ENCODE results near the gene DAW1.

Gene DAW1, protein sequence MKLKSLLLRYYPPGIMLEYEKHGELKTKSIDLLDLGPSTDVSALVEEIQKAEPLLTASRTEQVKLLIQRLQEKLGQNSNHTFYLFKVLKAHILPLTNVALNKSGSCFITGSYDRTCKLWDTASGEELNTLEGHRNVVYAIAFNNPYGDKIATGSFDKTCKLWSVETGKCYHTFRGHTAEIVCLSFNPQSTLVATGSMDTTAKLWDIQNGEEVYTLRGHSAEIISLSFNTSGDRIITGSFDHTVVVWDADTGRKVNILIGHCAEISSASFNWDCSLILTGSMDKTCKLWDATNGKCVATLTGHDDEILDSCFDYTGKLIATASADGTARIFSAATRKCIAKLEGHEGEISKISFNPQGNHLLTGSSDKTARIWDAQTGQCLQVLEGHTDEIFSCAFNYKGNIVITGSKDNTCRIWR

DNA sequence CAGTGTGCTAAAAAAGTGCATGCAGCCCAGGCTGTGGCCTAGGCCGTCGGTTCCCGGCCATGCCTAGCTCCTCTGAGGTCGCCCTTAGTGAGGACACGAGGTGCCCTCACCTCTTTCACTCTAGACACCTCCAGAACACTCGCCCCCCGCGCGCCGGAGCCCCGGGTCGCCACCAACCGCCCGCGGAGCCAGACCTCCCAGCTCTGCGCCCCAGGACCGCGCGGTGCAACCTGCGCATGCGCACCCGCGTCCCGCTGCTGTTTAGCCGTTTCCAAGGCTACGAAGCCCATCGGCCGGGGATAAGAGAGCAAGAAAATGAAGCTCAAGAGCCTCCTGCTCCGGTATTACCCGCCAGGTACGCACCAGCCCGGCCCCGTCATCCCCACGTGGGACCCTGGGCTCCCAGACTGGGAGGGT, at the start of gene DAW1:
Gene DAW1 (plus strand): TSS at position 257 of the 417 bp plus-strand sequence. CDS start 59 bp downstream, at position 316.
- DNase-seq: peak; percentile 58

DNA sequence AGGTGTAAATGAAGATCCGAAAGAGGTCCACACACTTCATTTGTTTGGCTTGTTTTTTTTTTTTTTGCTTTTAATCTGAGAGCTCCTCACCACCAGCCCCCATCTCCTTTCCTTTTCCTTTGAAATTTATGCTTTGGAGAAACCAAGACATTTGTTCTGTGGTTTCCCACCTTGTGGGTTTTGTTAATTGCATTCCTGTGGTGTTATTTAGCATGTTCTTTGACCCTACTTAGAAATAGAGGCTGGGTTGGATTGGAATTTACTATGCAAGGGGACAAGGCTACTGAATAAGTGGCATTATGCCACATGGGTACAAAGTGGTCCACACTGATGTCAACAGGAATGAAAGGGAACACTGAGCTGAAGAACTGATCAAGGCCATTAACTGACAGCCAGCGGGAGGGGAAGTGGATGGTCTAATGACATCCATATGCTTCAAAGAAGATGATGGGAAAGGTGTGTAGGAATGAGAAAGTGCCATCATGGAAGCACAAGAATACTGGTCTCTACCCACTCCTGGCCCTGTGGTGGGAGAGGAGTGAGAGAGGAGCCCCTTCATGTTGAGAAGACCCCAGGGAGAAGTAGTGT, 48.9 kb upstream of the DAW1 start:
- no peak for DNase-seq

DNA sequence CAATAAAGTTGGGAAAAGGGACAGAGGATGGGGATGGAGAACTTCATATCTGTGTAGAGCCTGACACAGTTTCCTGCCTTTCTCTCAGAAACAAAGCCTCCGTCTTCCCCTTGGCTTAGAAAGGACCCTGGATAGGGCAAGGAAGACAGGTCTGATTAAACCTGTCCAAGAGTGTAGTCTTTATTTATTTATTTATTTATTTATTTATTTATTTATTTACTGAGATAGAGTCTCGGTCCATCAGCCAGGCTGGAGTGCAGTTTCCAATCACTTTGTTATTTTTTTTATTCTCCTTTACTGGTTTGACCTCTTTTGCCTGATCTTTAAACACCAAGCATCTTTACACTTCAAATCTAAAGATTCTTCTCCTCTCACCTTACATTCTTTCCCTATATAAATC, 47.5 kb upstream of the DAW1 start:
- DNase-seq: no peak

DNA sequence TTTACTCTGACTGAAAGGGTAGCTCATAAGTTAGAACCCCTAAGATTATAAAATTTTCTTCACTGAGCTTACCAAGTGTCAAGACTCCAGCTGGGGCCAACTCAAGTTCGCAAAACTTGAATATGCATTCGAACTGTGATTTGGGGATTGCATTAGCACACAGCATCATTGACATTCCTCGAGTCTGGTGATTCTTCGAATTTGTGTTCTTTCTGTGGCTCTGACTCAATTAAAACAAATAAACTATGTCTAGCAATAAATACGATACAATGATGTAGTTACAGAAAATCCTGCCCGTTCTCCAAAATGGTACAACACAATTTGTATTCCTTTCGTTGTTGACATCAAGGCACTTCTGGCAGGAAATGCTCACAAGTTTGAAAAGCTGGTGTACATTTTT, 46.7 kb upstream of the DAW1 start:
- DNase-seq: no peak

DNA sequence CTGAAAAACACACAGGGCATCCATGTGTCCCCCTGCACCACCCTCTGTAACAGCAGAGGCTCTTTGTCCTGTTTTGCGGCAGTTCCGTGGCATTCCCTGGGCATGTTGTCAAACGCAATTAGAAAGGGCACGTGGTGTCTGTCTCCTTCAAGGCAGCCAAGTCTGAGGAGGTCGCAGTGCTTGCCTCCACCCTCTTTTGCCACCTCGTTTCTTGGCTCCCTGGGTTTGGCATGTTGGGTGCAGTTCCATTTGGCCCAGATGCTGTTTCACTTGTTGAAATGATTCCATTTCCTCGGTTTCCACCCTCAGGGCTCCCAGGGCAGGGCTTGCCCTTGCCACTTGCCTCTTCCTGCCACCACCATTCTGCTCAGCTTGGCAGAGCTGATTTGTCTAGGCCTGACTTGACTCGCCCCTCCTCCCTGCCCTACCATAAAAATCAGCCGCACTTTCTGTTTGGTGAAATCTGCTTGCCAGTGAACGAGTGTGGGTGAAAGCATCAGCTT, 45.4 kb upstream of the DAW1 start:
- DNase-seq: peak; percentile 49

DNA sequence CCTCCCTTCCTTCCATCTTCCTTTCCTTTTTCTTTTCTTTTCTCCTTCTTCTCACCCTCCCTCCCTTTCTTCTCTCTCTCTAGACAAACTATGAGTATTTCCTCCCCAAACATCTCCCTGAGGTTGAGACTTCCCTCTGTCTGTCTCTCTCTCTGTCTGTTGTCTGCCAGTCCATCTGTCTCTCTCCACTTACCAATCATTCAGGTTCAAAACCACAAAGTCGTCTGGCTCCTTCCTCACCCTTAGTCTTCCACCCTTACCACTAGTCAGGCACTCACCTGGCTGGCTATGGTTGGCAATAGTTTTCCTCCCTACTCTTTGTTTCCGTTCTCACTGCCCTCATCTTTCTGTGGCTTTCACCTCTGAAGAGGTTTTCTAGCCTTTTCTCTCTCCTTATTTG, 44.9 kb upstream of the DAW1 start:
- no peak for DNase-seq

DNA sequence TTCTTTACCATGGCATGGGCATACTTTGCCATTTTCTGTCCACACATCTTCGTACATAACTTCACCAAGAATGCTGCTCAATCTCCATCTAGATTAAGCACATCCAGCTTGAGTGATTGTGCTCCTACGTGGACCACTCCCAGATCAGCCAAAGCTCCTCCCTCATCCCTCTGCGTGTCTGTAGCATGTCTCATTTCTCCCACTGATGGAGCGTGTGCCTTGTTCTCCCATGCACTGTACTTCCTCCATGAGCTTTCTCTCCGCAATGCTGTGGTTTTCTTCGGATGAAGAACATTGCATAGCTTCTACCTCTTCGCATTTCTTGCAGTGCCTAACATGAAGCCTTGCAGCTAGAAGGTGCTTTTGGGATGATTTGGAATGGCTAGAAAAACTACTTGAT, 44.3 kb upstream of the DAW1 start:
- no peak for DNase-seq

DNA sequence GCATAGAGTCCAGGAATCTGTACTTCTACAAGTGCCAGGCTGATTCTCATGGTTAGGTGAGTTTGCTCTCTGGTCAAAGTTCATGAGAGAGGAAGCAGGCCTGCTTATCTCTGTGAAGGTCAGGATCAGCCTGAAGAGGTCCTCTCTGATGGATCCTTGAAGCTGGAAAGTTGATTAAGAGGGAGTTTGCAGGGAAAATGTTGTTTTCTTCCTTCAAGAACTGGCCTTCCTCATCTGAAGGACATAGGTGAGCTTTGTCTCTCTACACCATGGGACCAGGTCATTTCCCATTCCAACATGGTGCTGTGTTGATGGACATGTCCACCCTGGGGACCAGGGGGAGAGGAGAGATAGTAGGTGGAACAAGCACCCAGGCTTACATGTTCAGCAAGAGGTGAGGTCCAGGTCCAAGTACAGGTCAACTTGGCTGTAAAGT, 42.9 kb upstream of the DAW1 start:
- no peak for DNase-seq

DNA sequence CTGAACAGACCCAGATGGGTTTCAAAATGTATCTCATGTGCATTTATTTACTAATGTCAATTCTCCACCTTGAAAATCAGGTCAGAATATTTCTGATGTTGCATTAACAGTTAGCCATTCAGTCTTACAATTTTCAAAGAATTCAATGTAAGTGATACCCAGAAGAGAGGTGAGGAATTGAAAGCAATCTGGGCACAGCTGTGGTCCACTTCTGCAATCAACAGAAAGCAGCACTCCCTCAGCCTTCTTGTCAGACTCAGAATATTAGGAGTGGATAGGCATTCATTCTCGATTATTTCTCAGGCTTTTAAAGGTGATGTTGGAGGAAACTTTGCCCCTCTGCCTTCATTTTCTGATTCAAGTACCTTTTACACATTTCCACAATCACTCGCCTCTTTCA, 42.1 kb upstream of the DAW1 start:
- DNase-seq: no peak

DNA sequence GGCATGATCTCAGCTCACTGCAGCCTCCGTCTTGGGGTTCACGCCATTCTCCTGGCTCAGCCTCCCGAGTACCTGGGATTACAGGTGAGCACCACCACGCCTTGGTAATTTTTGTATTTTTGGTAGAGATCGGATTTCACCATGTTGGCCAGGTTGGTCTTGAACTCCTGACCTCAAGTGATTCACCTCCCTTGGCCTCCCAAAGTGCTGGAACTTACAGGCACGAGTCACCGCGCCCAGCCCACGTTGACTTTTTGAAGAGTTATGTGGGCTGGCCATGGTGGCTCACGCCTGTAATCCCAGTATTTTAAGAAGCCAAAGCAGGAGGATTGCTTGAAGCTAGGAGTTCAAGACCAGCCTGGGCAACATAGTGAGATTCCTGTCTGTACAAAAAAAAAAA, 37.0 kb upstream of the DAW1 start:
- DNase-seq: no peak

DNA sequence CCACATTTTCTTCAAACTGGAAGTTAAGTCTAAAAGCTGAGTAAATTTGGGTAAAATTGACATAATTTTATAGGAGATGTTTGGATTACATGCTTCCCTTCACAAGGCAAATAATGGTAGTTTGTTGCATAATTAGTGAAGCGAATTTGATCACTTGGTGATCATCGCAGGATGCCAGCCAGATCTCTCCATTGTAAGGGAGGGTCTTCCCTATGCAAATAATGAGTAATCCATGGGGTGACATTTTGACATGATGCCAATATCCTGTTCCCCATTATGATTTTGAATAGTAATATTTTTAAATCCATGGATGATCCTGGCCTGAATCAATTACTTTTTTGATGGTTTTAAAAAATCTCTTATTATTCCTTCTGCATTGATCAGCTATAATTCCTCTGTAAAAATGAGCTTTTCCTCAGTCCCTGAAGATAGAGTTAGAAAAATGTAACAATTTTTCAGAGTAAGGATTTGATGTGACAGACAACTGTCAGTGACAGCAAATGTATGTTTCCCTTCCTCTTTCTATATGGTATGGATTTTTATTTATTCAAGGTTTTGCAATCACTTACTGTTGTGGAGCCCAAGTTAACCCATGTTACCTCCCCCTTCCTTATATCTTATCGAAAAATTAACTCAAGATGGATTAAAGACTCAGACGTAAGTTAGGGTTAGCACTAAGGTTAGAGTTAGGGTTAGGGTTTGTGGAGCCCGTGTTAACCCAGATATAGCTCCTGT, 36.3 kb upstream of the DAW1 start:
- DNase-seq: no peak

DNA sequence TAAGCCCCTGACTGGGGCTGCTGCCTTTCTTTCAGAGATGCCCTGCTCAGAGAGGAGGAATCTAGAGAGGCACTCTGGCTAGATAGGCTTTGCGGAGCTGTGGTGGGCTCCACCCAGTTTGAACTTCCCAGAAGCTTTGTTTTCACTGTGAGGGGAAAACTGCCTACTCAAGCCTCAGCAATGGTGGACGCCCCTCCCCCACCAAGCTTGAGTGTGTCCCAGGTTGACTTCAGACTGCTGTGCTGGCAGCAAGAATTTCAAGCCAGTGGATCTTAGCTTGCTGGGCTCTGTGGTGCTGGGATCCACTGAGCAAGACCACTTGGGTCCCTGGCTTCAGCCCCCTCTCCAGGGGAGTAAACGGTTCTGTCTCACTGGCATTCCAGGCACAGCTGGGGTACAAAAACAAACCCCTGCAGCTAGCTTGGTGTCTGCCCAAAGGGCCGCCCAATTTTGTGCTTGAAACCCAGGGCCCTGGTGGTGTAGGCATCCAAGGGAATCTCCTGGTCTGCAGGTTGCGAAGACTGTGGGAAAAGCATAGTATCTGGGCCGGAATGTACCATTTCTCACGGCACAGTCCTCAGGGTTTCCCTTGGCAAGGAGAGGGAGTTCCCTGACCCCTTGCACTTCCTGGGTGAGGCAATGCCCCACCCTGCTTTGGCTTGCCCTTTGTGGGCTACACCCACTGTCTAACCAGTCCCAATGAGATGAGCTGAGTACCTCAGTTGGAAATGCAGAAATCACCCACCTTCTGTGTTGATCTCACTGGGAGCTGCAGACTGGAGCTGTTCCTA, 31.9 kb upstream of the DAW1 start:
- DNase-seq: peak; percentile 18

DNA sequence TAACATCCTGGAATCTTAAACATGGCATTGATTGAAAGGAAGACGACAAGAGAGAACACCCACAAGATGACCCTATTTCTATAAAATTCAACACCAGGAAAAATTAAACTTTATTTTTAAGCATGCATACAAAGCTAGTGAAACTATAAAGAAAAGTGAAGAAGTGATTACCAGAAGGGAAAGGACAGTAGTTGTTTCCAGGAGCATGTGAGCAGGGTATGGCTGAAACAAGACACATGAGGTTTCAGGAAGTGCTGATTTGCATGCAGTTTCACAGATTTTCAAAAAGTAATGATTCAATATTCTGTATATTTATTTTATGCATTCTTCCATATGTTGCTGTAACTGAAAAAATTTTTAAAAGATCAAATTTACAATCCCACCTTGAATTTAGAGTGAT, 24.6 kb upstream of the DAW1 start:
- DNase-seq: no peak

DNA sequence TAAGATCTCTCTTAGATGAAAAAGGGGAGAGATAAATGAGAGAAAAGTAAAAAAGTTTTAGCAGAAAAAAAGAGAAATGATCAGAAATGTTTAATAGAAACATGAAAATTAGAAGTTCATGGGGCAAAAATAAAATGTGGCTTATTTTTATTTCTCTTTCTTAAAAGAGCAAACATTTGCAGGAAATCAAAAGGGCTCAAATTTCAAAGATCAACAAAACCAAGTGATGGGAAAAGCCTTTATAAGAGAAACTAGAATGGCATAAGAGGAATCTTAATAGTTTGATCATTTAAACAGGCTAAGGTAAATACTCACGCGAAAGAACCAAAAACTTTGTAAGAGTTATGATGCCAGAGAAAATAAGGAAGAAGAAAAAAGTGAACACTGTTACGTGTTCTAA, 23.3 kb upstream of the DAW1 start:
- no peak for DNase-seq

DNA sequence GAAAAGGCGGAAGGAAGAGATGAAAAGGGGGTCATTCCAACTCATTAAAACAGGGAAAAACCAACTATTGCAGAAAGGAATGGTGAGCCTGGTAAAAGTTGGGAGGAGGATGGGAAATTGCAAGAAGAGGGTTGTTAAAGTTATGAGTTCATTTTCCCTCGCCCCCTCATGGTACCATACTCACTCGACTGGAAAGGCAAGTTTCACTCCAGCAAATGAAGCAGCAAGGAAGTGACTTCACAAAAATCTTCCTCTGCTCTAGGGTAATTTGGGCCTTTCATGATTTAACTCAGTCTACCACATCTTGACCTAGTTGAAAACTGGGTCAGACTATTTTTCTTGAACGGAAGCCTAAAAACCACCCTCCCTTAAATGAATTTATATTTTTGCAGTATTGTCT, 22.8 kb upstream of the DAW1 start:
- peak; percentile 64 for DNase-seq

DNA sequence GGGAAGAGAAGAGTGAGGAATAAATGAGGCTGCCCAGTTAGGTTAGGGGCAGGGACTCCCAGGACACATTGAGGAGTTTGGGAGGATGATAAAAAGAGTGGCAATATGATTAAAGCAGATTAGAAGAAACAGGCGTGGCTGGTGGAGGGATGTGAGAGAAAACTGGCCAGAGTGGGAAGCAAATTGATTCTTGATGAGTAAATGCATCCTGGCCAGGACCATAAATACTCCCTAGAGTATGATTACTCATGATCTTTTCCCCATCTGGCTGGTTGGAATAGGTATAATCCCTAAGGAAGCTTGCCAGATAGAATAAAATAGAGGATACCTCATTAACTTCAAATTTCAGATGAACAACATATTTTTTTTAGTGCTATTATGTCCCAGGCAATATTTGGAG, 21.5 kb upstream of the DAW1 start:
- no peak for DNase-seq

DNA sequence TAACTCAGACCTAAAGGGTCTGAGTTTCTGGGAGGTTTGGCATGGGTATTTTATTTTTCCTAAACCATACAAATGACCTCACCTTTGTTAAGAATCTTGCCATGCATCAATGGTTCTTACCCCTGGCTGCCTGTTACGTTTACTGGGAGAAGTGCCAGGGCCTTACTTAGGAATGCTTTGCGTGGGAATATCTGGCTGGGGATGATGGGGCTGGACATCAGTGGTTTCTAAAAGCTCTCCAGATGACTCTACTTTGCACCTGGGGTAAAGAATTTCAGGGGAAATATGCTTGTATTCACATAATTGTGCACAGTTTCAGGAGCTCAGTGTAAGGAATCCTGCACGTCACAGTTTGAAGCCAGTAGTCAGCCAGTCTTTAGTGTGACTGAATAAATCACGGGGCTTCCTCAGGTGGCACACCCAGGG, 18.2 kb upstream of the DAW1 start:
- DNase-seq: no peak

DNA sequence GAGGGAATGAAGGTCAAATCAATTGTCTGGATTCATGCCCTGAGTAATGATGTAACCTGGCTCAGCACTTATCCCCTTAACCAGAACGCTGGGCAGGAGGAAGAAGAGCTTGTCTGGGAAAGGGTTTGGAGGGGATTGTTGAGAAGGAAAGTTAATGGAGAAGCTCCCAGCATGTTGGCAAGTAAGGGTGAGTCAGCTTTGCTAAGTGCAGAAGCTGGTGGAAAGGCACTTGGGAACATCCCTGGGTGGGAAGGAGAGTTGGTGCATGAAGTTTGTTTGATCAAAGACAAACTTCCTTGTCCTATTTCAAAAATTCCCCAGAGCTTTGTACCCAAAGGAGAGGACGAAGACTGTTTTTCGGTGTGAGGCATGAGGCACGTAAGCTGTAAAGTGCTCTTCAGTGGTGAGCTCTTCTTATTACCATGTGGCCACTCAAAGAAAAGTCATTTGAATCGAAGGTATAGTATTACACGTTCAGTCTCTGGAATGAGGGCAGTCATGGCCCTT, 17.6 kb upstream of the DAW1 start:
- no peak for DNase-seq

DNA sequence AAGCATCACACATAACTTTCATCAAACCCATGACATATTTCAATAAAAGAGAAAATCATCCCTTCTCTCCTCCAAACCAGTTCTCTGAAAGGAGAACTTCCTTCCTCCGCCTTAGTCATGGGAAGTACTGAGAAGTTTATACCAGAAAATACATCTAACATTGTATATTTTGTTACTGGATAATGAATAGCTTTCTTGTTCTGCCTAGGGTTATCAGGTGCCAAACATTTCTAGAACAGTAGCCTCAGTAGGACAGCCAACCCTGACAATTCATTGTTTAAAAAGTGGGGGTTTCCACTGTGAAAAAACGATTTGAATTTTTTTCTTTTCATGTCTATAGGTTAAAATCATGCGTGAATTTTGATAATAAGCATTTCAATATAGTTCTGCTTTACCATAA, 16.0 kb upstream of the DAW1 start:
- DNase-seq: no peak

DNA sequence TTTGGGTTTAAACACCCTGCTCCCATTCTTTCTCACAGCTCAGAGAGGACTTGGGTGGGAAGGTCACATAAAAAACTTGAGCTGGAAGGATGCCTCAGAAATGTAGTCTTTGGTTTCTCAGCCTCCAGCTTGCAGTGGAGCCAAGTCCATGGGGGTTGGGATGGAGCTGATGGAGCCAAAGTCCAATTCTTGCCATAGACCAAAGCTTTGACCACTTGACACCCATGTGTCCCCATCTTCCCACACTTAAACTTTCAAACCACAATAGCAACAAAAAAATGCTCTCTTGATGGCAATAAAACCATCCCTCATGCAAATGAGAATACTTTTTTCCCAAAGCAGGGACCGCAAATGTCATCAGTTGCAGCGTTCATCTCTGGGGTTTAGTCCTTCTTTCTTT, 14.7 kb upstream of the DAW1 start:
- no peak for DNase-seq

DNA sequence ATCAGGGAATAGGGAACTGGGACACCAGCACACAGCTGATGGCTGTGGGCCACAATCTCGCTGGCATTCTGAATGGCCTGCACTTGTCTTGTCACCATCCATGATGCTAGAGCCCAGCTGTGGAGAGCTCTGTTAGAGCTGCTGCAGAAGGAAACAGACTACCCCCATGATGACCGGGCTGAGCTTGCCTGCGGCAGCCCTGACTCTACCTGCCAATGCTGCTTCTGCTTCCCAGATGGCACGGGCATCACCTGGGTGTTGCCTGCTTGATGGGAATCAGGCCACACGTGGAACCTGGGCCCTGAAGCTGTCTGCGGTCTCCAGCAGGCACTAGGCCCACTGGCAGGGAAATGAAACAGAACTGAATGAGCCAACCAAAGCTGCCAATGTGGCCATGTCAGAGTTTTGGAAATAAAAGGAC, 11.2 kb upstream of the DAW1 start:
- no peak for DNase-seq

DNA sequence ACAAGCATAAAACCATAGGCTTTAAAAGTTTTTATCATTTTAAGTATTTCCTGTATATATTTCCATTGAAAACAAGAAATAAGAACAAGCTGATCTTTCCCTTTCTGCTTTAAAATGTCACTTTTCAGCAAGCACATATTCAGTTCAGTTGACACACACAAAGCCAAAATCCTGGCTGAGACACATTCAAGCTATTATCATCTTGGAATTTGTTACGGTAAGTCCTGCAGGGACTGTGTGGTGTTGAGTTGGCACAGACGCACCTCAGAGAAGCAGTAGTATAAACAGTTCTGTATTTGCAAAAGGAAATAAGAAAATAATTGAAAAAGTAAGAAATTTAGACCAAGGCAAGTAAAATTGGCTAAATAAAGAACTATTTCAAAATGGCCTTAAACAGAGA, 10.4 kb upstream of the DAW1 start:
- DNase-seq: no peak
